Activated CD8-positive, alpha-beta T cell treated with anti-CD3 and anti-CD28 coated beads for 36 hours (primary cell): ENCODE measurements around the gene ZNRF2. TPM values are rescaled to one million over a fixed set of nuclear protein-coding genes. Genes with fewer than 3 reads are reported as not detected.
"Not testable (repeated sequence)": the region's sequence is repeated elsewhere in the genome, so short reads cannot be mapped to it uniquely, and the experiment has no call there.

Experiments used
- ATAC-seq: fragments of 200-7000 bp; cut with Tn5 transposase; one replicate; pipeline ENCODE4 v1.10.0; 2021; ENCODE audit warnings: mild to moderate bottlenecking, moderate library complexity
- CTCF ChIA-PET: fragments of 350-600 bp; sonication (Branson Sonifier 250); formaldehyde crosslinking; loops from one replicate; lab custom pipeline; 2021; ENCODE audit warnings: antibody characterized with exemption; lab: Charles Lee
- POLR2A ChIA-PET: fragments of 350-600 bp; sonication (Branson Sonifier 250); formaldehyde crosslinking; loops from one replicate; lab custom pipeline; 2021; ENCODE audit warnings: antibody characterized with exemption; lab: Charles Lee
- DNase-seq: peaks from one replicate; pipeline ENCODE4 v3.0.0-alpha.2; 2020
- H3K27ac Mint-ChIP-seq: one replicate; pipeline ENCODE4 v1.8.0; 2021; ENCODE audit warnings: mild to moderate bottlenecking, mixed read lengths
- H3K27me3 Mint-ChIP-seq: one replicate; pipeline ENCODE4 v1.8.0; 2021; ENCODE audit warnings: mixed read lengths
- H3K36me3 Mint-ChIP-seq: one replicate; pipeline ENCODE4 v1.8.0; 2021; ENCODE audit warnings: low read depth, mixed read lengths
- H3K4me1 Mint-ChIP-seq: one replicate; pipeline ENCODE4 v1.8.0; 2021; ENCODE audit warnings: low read depth, mixed read lengths
- H3K4me3 Mint-ChIP-seq: one replicate; pipeline ENCODE4 v1.8.0; 2021; ENCODE audit warnings: mild to moderate bottlenecking, moderate library complexity, mixed read lengths
- H3K9me3 Mint-ChIP-seq: one replicate; pipeline ENCODE4 v1.8.0; 2021; ENCODE audit warnings: mixed read lengths
- CTCF ChIP-seq: fragments of 200-600 bp; IDR thresholded peaks from one replicate; pipeline ENCODE4 v1.8.0; 2022; ENCODE audit warnings: antibody characterized with exemption, mild to moderate bottlenecking
- intact Hi-C: fragments of 100-400 bp; cut with micrococcal nuclease; formaldehyde crosslinking; loops from one replicate; pipeline ENCODE4 v1.10.0; 2022
- total RNA-seq, 2 experiments: library from RNA; stranded (reverse); gene quantifications; one replicate each; pipeline ENCODE4 v1.2.3, GENCODE V29; 2021

The ZNRF2 gene
- total RNA-seq, 2 experiments from 2014 or later, result 8.9 to 9.7 TPM

GRCh38 chr7:30285067-30285535, 704 bp downstream of the ZNRF2 start:
- Mint-ChIP-seq H3K4me1 (peaks cover 42% of the 10 kb centered on the region), H3K27me3 (no peaks in the 10 kb centered on the region), H3K36me3 (peaks cover 7% of the 10 kb centered on the region), H3K4me3 (peak overlapping the region; percentile 77), H3K9me3 (no peaks in the 10 kb centered on the region), H3K27ac (peak overlapping the region; percentile 71)
- ChIA-PET POLR2A (interaction anchor here (0.6 to 2.8 kb wide), 7 partner anchors 10 to 434 kb away, joined by 3 to 14 read pairs (median 5); no protein-coding TSS in a partner anchor), CTCF (interaction anchor here (1.0 to 1.2 kb wide), 2 partner anchors 63 to 67 kb away, joined by 3 to 5 read pairs; no protein-coding TSS in a partner anchor)
- DNase-seq (peak; percentile 45), ATAC-seq (no peak)
- intact Hi-C loops, result loop anchor here (10.0 kb wide), 1 partner anchor 190 kb away; the partner anchor contains the start of gene NOD1
- no peak for TF ChIP-seq CTCF

DNA sequence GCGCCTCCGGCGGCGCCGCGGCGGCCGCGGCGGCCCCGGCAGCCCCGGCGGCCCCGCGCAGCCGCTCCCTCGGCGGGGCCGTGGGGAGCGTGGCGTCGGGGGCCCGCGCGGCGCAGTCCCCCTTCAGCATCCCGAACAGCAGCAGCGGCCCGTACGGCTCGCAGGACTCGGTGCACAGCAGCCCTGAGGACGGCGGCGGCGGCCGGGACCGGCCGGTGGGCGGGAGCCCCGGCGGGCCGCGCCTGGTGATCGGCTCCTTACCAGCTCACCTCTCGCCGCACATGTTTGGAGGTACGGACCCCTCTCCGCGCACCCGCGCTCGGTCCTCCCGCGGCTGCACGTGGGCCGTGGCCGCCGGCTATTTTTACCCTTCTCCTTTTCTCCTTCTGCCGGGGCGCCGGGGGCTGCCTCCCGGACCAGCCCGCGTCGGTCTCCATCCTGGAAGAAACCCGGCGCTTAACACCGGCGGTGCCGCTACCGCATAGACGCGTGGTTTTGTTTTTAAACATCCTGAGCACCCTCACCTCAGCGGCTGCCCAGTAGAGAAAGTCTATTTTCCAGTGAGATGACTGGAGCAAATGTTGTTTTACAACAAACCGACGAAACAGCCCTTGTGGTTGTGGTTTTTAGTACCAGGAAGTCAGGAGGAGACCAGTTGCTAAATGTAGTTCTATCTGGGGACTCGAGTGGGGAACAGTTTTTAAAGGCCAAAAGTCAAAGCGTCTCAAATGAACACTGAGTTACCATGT, 1.3 kb downstream of the ZNRF2 start:
- POLR2A ChIA-PET, result interaction anchor here (0.6 to 2.8 kb wide), 8 partner anchors 10 to 67 kb away, joined by 3 to 14 read pairs (median 5); no protein-coding TSS in a partner anchor
- H3K4me1 Mint-ChIP-seq, result peaks cover 47% of the 10 kb centered on the region
- no peak for ATAC-seq

GRCh38 chr7:30286749-30287148, 2.4 kb downstream of the ZNRF2 start:
- H3K4me3 Mint-ChIP-seq, result peak overlapping the region; percentile 93
- CTCF ChIA-PET, result no interaction called here

More for the DNA sequence above, 1.3 kb downstream of the ZNRF2 start:
- H3K27me3 Mint-ChIP-seq, result no peaks in the 10 kb centered on the region
- peak; percentile 80 for DNase-seq
- intact Hi-C loops, result loop anchor here (2.0 to 10.0 kb wide), 2 partner anchors 63 to 189 kb away; partner anchors contain the start of gene NOD1
- H3K4me3 Mint-ChIP-seq, result peak overlapping the region; percentile 93
- H3K27ac Mint-ChIP-seq, result peak overlapping the region; percentile 96
- H3K36me3 Mint-ChIP-seq, result peaks cover 7% of the 10 kb centered on the region
- CTCF ChIA-PET, result interaction anchor here (0.6 to 1.2 kb wide), 3 partner anchors 62 to 67 kb away, joined by 3 to 5 read pairs (median 3); no protein-coding TSS in a partner anchor
- H3K9me3 Mint-ChIP-seq, result no peaks in the 10 kb centered on the region
- no peak for TF ChIP-seq CTCF

DNA sequence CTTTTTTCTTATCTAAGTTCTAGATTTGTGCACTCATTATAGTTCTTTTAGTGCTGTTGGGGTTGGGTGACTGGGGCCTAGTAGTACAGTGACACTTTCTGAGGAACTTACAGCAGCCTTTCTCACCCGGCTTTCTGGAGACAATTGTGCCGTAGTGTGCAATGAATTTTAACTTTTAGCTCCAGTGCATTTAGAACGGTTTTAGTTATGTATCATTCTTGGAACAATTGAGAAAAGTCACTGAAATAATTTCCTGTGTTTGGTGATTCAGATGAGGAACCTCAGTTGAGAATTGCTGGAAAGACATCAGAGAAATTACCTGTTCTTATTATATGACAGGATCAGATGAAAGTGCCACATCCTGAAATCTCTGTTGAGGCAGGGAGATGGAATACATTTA, 3.2 kb downstream of the ZNRF2 start:
- DNase-seq, H3K27ac Mint-ChIP-seq, H3K27me3 Mint-ChIP-seq, POLR2A ChIA-PET, ATAC-seq, H3K9me3 Mint-ChIP-seq: not testable (repeated sequence)
- Mint-ChIP-seq H3K4me3 (peak overlapping the region; percentile 46), H3K36me3 (peaks cover 11% of the 10 kb centered on the region), H3K4me1 (peaks cover 60% of the 10 kb centered on the region)
- CTCF ChIA-PET, result interaction anchor here (1.2 kb wide), 1 partner anchor 64 kb away, joined by 3 read pairs; no protein-coding TSS in a partner anchor
- intact Hi-C loops, result loop anchor here (2.0 to 10.0 kb wide), 2 partner anchors 61 to 187 kb away; partner anchors contain the start of gene NOD1

More at GRCh38 chr7:30286749-30287148, 2.4 kb downstream of the ZNRF2 start:
- no peaks in the 10 kb centered on the region for H3K27me3 Mint-ChIP-seq
- POLR2A ChIA-PET, result interaction anchor here (0.6 to 2.8 kb wide), 6 partner anchors 15 to 63 kb away, joined by 3 to 14 read pairs (median 7); no protein-coding TSS in a partner anchor
- DNase-seq, result no peak
- H3K27ac Mint-ChIP-seq, result no peak overlapping the region
- H3K36me3 Mint-ChIP-seq, result peaks cover 9% of the 10 kb centered on the region
- peaks cover 2% of the 10 kb centered on the region for H3K9me3 Mint-ChIP-seq
- TF ChIP-seq CTCF, result no peak
- intact Hi-C loops, result loop anchor here (2.0 to 10.0 kb wide), 2 partner anchors 62 to 188 kb away; partner anchors contain the start of gene NOD1
- peaks cover 56% of the 10 kb centered on the region for H3K4me1 Mint-ChIP-seq
- ATAC-seq, result no peak

- H3K27ac Mint-ChIP-seq, CTCF ChIA-PET, ATAC-seq, H3K27me3 Mint-ChIP-seq, DNase-seq, H3K9me3 Mint-ChIP-seq: not testable (repeated sequence)
- intact Hi-C loops, result loop anchor here (10.0 kb wide), 1 partner anchor 185 kb away; the partner anchor contains the start of gene NOD1
- Mint-ChIP-seq H3K4me3 (peak overlapping the region; percentile 13), H3K4me1 (peaks cover 59% of the 10 kb centered on the region), H3K36me3 (peaks cover 15% of the 10 kb centered on the region)
- POLR2A ChIA-PET, result interaction anchor here (1.5 kb wide), 1 partner anchor 33 kb away, joined by 4 read pairs; no protein-coding TSS in a partner anchor
Measured at GRCh38 chr7:30289634-30290033, 5.2 kb downstream of the ZNRF2 start.

DNA sequence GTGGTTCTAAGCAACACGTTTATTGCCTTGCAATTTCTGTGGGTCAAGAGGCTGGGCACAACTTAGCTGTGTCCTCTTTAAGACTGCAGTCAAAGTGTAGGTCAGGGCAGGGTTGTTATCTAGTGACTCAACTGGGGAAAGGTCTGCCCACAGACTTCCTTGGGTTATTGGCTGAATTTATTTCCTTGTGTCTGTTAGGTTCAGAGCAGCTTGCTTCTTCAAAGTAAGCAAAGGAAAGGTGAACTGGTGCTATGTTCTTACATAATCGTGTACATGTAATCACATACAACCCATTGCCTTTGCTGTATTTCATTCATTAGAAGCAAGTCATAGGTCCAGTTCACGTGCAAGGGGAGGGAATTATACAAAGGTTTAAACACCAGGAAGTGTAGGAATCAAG, 5.9 kb downstream of the ZNRF2 start:
- peak overlapping the region; percentile 13 for H3K4me3 Mint-ChIP-seq
- ATAC-seq, intact Hi-C loops, H3K27me3 Mint-ChIP-seq, CTCF ChIA-PET, H3K9me3 Mint-ChIP-seq, H3K27ac Mint-ChIP-seq: not testable (repeated sequence)
- peaks cover 15% of the 10 kb centered on the region for H3K36me3 Mint-ChIP-seq
- POLR2A ChIA-PET, result interaction anchor here (1.5 kb wide), 1 partner anchor 32 kb away, joined by 4 read pairs; no protein-coding TSS in a partner anchor
- H3K4me1 Mint-ChIP-seq, result peaks cover 66% of the 10 kb centered on the region
- DNase-seq, result peak; percentile 34

- H3K27ac Mint-ChIP-seq, H3K9me3 Mint-ChIP-seq, CTCF ChIA-PET, H3K4me3 Mint-ChIP-seq, POLR2A ChIA-PET, H3K27me3 Mint-ChIP-seq, DNase-seq, intact Hi-C loops, H3K36me3 Mint-ChIP-seq: not testable (repeated sequence)
- H3K4me1 Mint-ChIP-seq, result peaks cover 64% of the 10 kb centered on the region
- ATAC-seq, result peak; percentile 28
Measured at GRCh38 chr7:30292416-30293038, 8.1 kb downstream of the ZNRF2 start.

DNA sequence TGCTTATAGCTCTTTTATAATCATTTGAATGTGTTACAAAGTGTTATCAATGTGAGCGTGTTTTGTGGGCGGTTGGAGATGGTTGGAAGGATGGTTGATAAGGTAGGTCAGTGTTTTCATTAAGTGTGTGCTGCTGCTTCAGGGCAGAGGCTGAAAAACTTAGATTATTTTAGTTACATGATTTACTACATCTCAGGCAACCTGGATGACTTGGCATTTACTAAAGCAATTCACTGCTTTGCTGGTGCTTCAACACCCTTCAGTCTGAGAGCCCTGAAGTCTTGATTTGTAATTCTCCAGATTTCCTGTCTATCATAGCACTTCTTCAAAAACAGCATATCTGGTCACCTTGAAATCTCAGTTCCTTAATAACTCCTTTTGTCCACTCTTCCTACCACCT, 11.9 kb downstream of the ZNRF2 start:
- H3K27me3 Mint-ChIP-seq, ATAC-seq, H3K4me3 Mint-ChIP-seq, H3K36me3 Mint-ChIP-seq, intact Hi-C loops, DNase-seq, H3K9me3 Mint-ChIP-seq, H3K27ac Mint-ChIP-seq, CTCF ChIA-PET: not testable (repeated sequence)
- POLR2A ChIA-PET, result interaction anchor here (1.7 kb wide), 1 partner anchor 11 kb away, joined by 5 read pairs; no protein-coding TSS in a partner anchor
- H3K4me1 Mint-ChIP-seq, result peaks cover 47% of the 10 kb centered on the region
